ENCODE data around the gene PPFIBP1. TPM values are rescaled to one million over a fixed set of nuclear protein-coding genes. Genes with fewer than 3 reads are reported as not detected.

Gene PPFIBP1
- total RNA-seq, 2 donors from 2014 or later: 92.7 to 123 TPM

- no peak for DNase-seq
- intact Hi-C loops (cut with DNase I): no loop called here
- no peak for ATAC-seq
These were observed 15.1 kb upstream of the PPFIBP1 start for GRCh38 chr12:27508736-27509431.

GRCh38 chr12:27511031-27511722 is 12.8 kb upstream of the PPFIBP1 start:
- DNase-seq (no peak), ATAC-seq (peak; percentile 60 to 93)
- intact Hi-C loops (cut with DNase I): no loop called here

- no peak for DNase-seq
- intact Hi-C loops (cut with DNase I): no loop called here
- ATAC-seq: peak; percentile 36 to 57
These were observed 12.3 kb upstream of the PPFIBP1 start for GRCh38 chr12:27511723-27512045.

- intact Hi-C loops (cut with DNase I): no loop called here
- DNase-seq: no peak
- ATAC-seq: no peak
These were observed 10.7 kb upstream of the PPFIBP1 start for GRCh38 chr12:27513155-27513824.

GRCh38 chr12:27515671-27516070 is 8.3 kb upstream of the PPFIBP1 start:
- ATAC-seq: no peak

GRCh38 chr12:27516625-27517024 is 7.4 kb upstream of the PPFIBP1 start:
- no peak for ATAC-seq
- no peak for DNase-seq
- intact Hi-C loops (cut with DNase I): no loop called here

More at GRCh38 chr12:27515671-27516070, 8.3 kb upstream of the PPFIBP1 start:
- intact Hi-C loops (cut with DNase I): no loop called here
- no peak for DNase-seq

- intact Hi-C loops (cut with DNase I): no loop called here
- no peak for ATAC-seq
- DNase-seq: no peak
These were observed 6.5 kb upstream of the PPFIBP1 start for GRCh38 chr12:27517546-27517945.

- no peak for ATAC-seq
- no peak for DNase-seq
- intact Hi-C loops (cut with DNase I): no loop called here
These were observed 5.9 kb upstream of the PPFIBP1 start for GRCh38 chr12:27517961-27518665.

GRCh38 chr12:27521066-27521465 is 2.9 kb upstream of the PPFIBP1 start:
- ATAC-seq: no peak
- DNase-seq: peak; percentile 39
- intact Hi-C loops (cut with DNase I): loop anchor here in 1 of 2 donors (10.0 kb wide), 1 partner anchor 86 kb away; no protein-coding TSS in a partner anchor

- no peak for ATAC-seq
- intact Hi-C loops (cut with DNase I): loop anchor here in 1 of 2 donors (10.0 kb wide), 1 partner anchor 87 kb away; no protein-coding TSS in a partner anchor
- no peak for DNase-seq
These were observed 2.0 kb upstream of the PPFIBP1 start for GRCh38 chr12:27521981-27522380.

- DNase-seq (no peak), ATAC-seq (no peak)
- intact Hi-C loops (cut with DNase I): loop anchor here in 1 of 2 donors (10.0 kb wide), 1 partner anchor 88 kb away; no protein-coding TSS in a partner anchor
These were observed 733 bp upstream of the PPFIBP1 start for GRCh38 chr12:27523305-27523641.

GRCh38 chr12:27524494-27524835 is 459 bp downstream of the PPFIBP1 start:
- no peak for DNase-seq
- ATAC-seq: no peak
- intact Hi-C loops (cut with DNase I): loop anchor here in 1 of 2 donors (10.0 kb wide), 1 partner anchor 90 kb away; no protein-coding TSS in a partner anchor

GRCh38 chr12:27524839-27525753 is 1.1 kb downstream of the PPFIBP1 start:
- ATAC-seq (peak in 1 of 2 donors; percentile 24), DNase-seq (no peak)
- intact Hi-C loops (cut with DNase I): loop anchor here (5.0 to 10.0 kb wide), 2 partner anchors 90 to 112 kb away; no protein-coding TSS in a partner anchor

- DNase-seq: no peak
- intact Hi-C loops (cut with DNase I): loop anchor here (5.0 to 10.0 kb wide), 2 partner anchors 93 to 110 kb away; no protein-coding TSS in a partner anchor
- no peak for ATAC-seq
These were observed 3.5 kb downstream of the PPFIBP1 start for GRCh38 chr12:27527512-27527911.

GRCh38 chr12:27528788-27529187 is 4.8 kb downstream of the PPFIBP1 start:
- DNase-seq (no peak), ATAC-seq (no peak)
- intact Hi-C loops (cut with DNase I): loop anchor here (5.0 to 10.0 kb wide), 2 partner anchors 94 to 109 kb away; no protein-coding TSS in a partner anchor

GRCh38 chr12:27530157-27530922 is 6.3 kb downstream of the PPFIBP1 start:
- intact Hi-C loops (cut with DNase I): no loop called here
- ATAC-seq (no peak), DNase-seq (no peak)

GRCh38 chr12:27531896-27532295 is 7.9 kb downstream of the PPFIBP1 start:
- ATAC-seq (no peak), DNase-seq (no peak)
- intact Hi-C loops (cut with DNase I): no loop called here
